ENCODE results near the gene BTNL9. TPM values are rescaled to one million over a fixed set of nuclear protein-coding genes. Genes with fewer than 3 reads are reported as not detected.

Gene BTNL9
- total RNA-seq, 3 donors from 2014 or later (not counting 1 experiment from before 2014, with no cell fraction given), result 0.54 TPM; not detected in 2

DNA sequence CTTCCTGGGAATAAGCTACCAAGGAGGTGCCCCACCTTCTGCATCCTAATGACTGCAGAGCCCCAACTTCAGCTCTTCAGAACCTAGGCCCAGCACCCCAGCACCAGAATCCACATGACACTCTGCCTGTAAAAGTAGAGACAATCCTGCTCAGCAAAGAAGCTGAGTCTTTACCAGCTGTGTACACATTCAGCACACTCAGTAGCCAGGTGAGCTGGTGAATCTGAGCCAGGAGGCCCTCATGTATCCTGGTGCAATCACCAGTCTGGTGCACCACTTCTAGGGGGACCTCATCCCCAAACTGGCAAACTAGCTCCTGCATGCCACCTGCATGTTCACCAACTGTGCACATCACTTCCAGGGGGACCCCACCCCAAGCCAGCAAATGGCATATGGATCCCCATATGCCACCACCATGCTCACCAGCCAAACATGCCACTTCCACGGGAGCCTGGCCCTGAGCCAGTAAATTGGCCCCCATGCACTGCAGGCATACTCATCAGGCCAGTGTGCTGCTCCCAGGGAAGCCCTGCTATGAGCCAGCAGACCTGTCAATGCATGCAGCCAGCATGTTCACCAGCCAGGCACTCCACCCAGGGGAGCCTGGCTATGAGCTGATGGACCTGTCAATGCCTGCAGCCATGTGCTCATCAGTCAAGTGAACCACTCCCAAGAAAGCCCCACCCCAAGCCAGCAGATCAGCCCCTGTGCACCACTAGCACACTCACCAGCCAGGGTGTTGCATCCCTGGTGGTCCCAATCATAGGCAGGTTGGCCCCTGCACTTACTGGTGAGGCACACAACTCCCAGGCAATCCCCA is 15.6 kb upstream of the BTNL9 start:
- Mint-ChIP-seq H3K27ac (no peak overlapping the region), H3K4me3 (no peak overlapping the region), H3K36me3 (peaks cover 9% of the 10 kb centered on the region), H3K4me1 (no peaks in the 10 kb centered on the region), H3K9me3 (peaks cover 3 to 9% of the 10 kb centered on the region in 2 donors), H3K27me3 (ENCODE audit: low read depth in 2 of 2) (peaks cover 16 to 20% of the 10 kb centered on the region in 2 donors)
- Histone ChIP-seq H3K9me3 (ENCODE audit: control insufficient read depth, insufficient read depth, low read length) (peaks cover 8% of the 10 kb centered on the region), H3K36me3 (ENCODE audit: control insufficient read depth, insufficient read depth, low read length) (no peaks in the 10 kb centered on the region), H3K27me3 (ENCODE audit: control insufficient read depth, insufficient read depth, low read length) (peaks cover 3% of the 10 kb centered on the region), H3K27ac (ENCODE audit: low read length) (no peak overlapping the region), H3K4me1 (ENCODE audit: control insufficient read depth, insufficient read depth, low read length) (no peaks in the 10 kb centered on the region), H3K4me3 (ENCODE audit: low read length) (no peak overlapping the region)
- WGBS (ENCODE audit: insufficient coverage), result 77% methylated on average over 1 of the region's 1 CpG
- intact Hi-C loops (cut with micrococcal nuclease), result no loop called here
- DNase-seq, result no peak
- no peak for ATAC-seq
- TF ChIP-seq, protein P1, sequence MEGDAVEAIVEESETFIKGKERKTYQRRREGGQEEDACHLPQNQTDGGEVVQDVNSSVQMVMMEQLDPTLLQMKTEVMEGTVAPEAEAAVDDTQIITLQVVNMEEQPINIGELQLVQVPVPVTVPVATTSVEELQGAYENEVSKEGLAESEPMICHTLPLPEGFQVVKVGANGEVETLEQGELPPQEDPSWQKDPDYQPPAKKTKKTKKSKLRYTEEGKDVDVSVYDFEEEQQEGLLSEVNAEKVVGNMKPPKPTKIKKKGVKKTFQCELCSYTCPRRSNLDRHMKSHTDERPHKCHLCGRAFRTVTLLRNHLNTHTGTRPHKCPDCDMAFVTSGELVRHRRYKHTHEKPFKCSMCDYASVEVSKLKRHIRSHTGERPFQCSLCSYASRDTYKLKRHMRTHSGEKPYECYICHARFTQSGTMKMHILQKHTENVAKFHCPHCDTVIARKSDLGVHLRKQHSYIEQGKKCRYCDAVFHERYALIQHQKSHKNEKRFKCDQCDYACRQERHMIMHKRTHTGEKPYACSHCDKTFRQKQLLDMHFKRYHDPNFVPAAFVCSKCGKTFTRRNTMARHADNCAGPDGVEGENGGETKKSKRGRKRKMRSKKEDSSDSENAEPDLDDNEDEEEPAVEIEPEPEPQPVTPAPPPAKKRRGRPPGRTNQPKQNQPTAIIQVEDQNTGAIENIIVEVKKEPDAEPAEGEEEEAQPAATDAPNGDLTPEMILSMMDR (IDR thresholded peaks at IDR 0.05), result no peak

GRCh38 chr5:181027452-181028031 is 12.5 kb upstream of the BTNL9 start:
- Mint-ChIP-seq H3K27ac (no peak overlapping the region), H3K4me1 (no peaks in the 10 kb centered on the region), H3K36me3 (no peaks in the 10 kb centered on the region), H3K4me3 (no peak overlapping the region), H3K27me3 (ENCODE audit: low read depth in 2 of 2) (peaks cover 20 to 24% of the 10 kb centered on the region in 2 donors), H3K9me3 (peaks cover 2 to 3% of the 10 kb centered on the region in 2 donors)
- whole genome bisulfite sequencing (ENCODE audit: insufficient coverage), result 88% methylated on average over 10 of the region's 11 CpGs
- DNase-seq (no peak), ATAC-seq (no peak)
- Histone ChIP-seq H3K4me1 (ENCODE audit: control insufficient read depth, insufficient read depth, low read length) (no peaks in the 10 kb centered on the region), H3K9me3 (ENCODE audit: control insufficient read depth, insufficient read depth, low read length) (peaks cover 3% of the 10 kb centered on the region), H3K4me3 (ENCODE audit: low read length) (no peak overlapping the region), H3K27me3 (ENCODE audit: control insufficient read depth, insufficient read depth, low read length) (peaks cover 3% of the 10 kb centered on the region), H3K27ac (ENCODE audit: low read length) (no peak overlapping the region), H3K36me3 (ENCODE audit: control insufficient read depth, insufficient read depth, low read length) (no peaks in the 10 kb centered on the region)
- TF ChIP-seq, protein P1 (IDR thresholded peaks at IDR 0.05), result no peak
- intact Hi-C loops (cut with micrococcal nuclease), result no loop called here

DNA sequence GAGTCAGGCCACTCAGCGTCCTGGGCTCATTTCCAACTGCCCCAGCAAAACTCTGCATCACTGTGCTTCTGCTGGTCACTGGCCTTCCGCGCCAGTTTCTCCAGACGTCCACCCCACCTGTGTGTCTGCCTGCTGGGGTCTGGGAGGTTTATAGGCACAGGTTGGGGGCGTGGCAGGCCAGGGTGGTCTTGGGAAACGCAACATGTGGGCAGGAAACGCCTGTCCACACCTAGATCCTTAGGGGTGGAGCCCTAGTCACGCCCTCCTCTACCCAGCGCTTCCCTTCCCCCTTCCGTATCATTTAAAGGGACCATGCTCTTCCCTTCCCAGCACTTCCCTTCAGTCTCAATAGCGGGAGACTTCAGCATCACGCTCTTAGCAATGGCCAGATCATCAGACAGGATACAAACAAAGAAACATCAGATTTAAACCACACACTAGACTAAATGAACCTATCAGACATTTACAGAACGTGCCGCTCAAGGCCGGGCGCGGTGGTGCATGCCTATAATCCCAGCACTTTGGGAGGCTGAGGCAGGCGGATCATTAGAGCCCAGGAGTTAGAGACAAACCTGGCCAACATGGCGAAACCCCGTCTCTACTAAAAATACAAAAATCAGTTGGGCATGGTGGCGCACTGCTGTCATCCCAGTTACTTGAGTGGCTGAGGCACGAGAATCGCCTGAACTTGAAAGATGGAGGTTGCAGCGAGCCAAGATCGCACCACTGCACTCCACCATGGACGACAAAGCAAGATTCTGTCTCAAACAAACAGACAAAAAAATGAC is 11.8 kb upstream of the BTNL9 start:
- H3K27me3 Mint-ChIP-seq (ENCODE audit: low read depth in 2 of 2), result peaks cover 20 to 24% of the 10 kb centered on the region in 2 donors
- TF ChIP-seq, protein P1 (IDR thresholded peaks at IDR 0.05), result no peak
- no peak overlapping the region for H3K27ac Mint-ChIP-seq

More for the DNA sequence above, 11.8 kb upstream of the BTNL9 start:
- no peaks in the 10 kb centered on the region for H3K36me3 ChIP-seq (ENCODE audit: control insufficient read depth, insufficient read depth, low read length)
- ATAC-seq (no peak), DNase-seq (no peak)
- Mint-ChIP-seq H3K36me3 (no peaks in the 10 kb centered on the region), H3K9me3 (peaks cover 2 to 3% of the 10 kb centered on the region in 2 donors), H3K4me3 (no peak overlapping the region), H3K4me1 (no peaks in the 10 kb centered on the region)
- no peak overlapping the region for H3K27ac ChIP-seq (ENCODE audit: low read length)
- no peaks in the 10 kb centered on the region for H3K4me1 ChIP-seq (ENCODE audit: control insufficient read depth, insufficient read depth, low read length)
- peaks cover 3% of the 10 kb centered on the region for H3K27me3 ChIP-seq (ENCODE audit: control insufficient read depth, insufficient read depth, low read length)
- intact Hi-C loops (cut with micrococcal nuclease), result no loop called here
- no peak overlapping the region for H3K4me3 ChIP-seq (ENCODE audit: low read length)
- H3K9me3 ChIP-seq (ENCODE audit: control insufficient read depth, insufficient read depth, low read length), result peaks cover 3% of the 10 kb centered on the region
- 82% methylated on average over 26 of the region's 26 CpGs for WGBS (ENCODE audit: insufficient coverage)

All from natural killer cell (primary cell).